GM23338 (cell line): ENCODE data around the gene NTNG1.

Source experiments
- EZH2 ChIP-seq: fragments of 200-600 bp; sonication (generic); IDR thresholded peaks from one replicate; pipeline ENCODE4 v1.8.0; 2017; ENCODE audit warnings: antibody characterized with exemption, mild to moderate bottlenecking, low read depth; ENCODE audit not compliant: unreplicated experiment
- EZH2phosphoT487 ChIP-seq: fragments of 200-600 bp; sonication (generic); IDR thresholded peaks from one replicate; pipeline ENCODE4 v1.8.1; 2018; ENCODE audit warnings: antibody characterized with exemption; ENCODE audit not compliant: unreplicated experiment
- JUNB ChIP-seq: IDR thresholded peaks from one replicate; pipeline ENCODE4 v1.6.1; 2016; ENCODE audit warnings: antibody characterized with exemption; ENCODE audit not compliant: unreplicated experiment
- NANOG ChIP-seq: IDR thresholded peaks from 2 replicates; pipeline ENCODE4 v1.6.1; 2016; ENCODE audit warnings: antibody characterized with exemption, borderline replicate concordance
- POLR2AphosphoS5 ChIP-seq: IDR thresholded peaks from 2 replicates; pipeline ENCODE4 v1.6.1; 2016; ENCODE audit warnings: antibody characterized with exemption, low read depth
- TF ChIP-seq, protein P1 (sequence below), 2 experiments: fragments of 200-600 bp in 1 of 2; sonication (generic) in 1 of 2; conservative IDR thresholded peaks; 2 replicates each; pipeline versions ENCODE4 v1.5.1 to v1.6.1; 2016 to 2017; ENCODE audit warnings: antibody characterized with exemption in 2 of 2, low read depth in 2 of 2, mild to moderate bottlenecking in 2 of 2, moderate library complexity in 1 of 2
- TF ChIP-seq, protein P2 (sequence below): IDR thresholded peaks from one replicate; pipeline ENCODE4 v1.6.1; 2018; ENCODE audit warnings: antibody characterized with exemption; ENCODE audit not compliant: unreplicated experiment

DNA sequence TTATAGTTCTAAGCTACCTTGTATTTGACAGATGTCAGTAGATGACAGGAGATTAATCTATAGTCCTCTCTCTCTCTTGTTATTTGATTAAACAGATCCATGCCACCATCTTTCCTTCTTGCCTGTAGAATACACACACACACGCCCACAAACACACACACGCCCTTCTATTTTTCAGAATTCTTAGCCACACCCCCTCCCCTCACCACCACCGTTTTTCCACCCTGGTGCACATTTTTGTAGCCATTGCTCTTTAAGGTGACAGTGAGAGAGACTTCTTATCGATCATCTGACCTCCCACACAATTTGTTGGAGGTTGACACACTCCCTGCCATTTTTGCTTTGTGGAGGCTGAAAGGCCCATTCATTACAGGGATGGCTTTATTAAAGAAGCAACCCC, 123.2 kb downstream of the NTNG1 start:
- TF ChIP-seq EZH2, result no peak
- TF ChIP-seq, protein P1, sequence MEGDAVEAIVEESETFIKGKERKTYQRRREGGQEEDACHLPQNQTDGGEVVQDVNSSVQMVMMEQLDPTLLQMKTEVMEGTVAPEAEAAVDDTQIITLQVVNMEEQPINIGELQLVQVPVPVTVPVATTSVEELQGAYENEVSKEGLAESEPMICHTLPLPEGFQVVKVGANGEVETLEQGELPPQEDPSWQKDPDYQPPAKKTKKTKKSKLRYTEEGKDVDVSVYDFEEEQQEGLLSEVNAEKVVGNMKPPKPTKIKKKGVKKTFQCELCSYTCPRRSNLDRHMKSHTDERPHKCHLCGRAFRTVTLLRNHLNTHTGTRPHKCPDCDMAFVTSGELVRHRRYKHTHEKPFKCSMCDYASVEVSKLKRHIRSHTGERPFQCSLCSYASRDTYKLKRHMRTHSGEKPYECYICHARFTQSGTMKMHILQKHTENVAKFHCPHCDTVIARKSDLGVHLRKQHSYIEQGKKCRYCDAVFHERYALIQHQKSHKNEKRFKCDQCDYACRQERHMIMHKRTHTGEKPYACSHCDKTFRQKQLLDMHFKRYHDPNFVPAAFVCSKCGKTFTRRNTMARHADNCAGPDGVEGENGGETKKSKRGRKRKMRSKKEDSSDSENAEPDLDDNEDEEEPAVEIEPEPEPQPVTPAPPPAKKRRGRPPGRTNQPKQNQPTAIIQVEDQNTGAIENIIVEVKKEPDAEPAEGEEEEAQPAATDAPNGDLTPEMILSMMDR (conservative IDR thresholded peaks at IDR 0.05; ENCODE audit: low read depth in 2 of 2), result no peak
- TF ChIP-seq, protein P2, sequence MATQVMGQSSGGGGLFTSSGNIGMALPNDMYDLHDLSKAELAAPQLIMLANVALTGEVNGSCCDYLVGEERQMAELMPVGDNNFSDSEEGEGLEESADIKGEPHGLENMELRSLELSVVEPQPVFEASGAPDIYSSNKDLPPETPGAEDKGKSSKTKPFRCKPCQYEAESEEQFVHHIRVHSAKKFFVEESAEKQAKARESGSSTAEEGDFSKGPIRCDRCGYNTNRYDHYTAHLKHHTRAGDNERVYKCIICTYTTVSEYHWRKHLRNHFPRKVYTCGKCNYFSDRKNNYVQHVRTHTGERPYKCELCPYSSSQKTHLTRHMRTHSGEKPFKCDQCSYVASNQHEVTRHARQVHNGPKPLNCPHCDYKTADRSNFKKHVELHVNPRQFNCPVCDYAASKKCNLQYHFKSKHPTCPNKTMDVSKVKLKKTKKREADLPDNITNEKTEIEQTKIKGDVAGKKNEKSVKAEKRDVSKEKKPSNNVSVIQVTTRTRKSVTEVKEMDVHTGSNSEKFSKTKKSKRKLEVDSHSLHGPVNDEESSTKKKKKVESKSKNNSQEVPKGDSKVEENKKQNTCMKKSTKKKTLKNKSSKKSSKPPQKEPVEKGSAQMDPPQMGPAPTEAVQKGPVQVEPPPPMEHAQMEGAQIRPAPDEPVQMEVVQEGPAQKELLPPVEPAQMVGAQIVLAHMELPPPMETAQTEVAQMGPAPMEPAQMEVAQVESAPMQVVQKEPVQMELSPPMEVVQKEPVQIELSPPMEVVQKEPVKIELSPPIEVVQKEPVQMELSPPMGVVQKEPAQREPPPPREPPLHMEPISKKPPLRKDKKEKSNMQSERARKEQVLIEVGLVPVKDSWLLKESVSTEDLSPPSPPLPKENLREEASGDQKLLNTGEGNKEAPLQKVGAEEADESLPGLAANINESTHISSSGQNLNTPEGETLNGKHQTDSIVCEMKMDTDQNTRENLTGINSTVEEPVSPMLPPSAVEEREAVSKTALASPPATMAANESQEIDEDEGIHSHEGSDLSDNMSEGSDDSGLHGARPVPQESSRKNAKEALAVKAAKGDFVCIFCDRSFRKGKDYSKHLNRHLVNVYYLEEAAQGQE, result no peak
- no peak for TF ChIP-seq EZH2phosphoT487
- no peak for TF ChIP-seq JUNB
- TF ChIP-seq POLR2AphosphoS5, result no peak
- no peak for TF ChIP-seq NANOG
